GM19025 (cell line): ENCODE results near the gene CEP83.

ENCODE experiments used
- ATAC-seq: cut with Tn5 transposase; IDR thresholded peaks from one replicate; pipeline ENCODE4 v1.9.1; 2021; ENCODE audit warnings: mild to moderate bottlenecking, low read depth, moderate library complexity; ENCODE audit not compliant: unreplicated experiment

CEP83 gene

GRCh38 chr12:94258593-94258992 is 201.1 kb downstream of the CEP83 start:
- ATAC-seq: no peak
